Caco-2 (cell line): ENCODE data around the gene MLYCD. TPM values are rescaled to one million over a fixed set of nuclear protein-coding genes. Genes with fewer than 3 reads are reported as not detected.

ENCODE experiments used
- BruUV-seq: library from RNA; stranded (reverse); fragments of 400-500 nt; replicated peaks from 2 replicates; lab custom pipeline; 2021; lab: Mats Ljungman, UMichigan
- CTCF ChIA-PET: fragments of 300-600 bp; sonication (Branson Sonifier 250); formaldehyde crosslinking; loops from one replicate; lab custom pipeline; 2022; ENCODE audit warnings: antibody characterized with exemption; lab: Charles Lee
- POLR2A ChIA-PET: fragments of 300-600 bp; sonication (Branson Sonifier 250); formaldehyde crosslinking; loops from one replicate; lab custom pipeline; 2022; ENCODE audit warnings: antibody characterized with exemption; lab: Charles Lee
- DNase-seq, 2 experiments: peaks; one replicate each; pipeline versions ENCODE4 v3.0.0 to v3.0.0-alpha.2; 2020 to 2022
- H3K27me3 ChIP-seq: replicated peaks from 2 replicates; pipeline ENCODE4 v1.6.0; 2011; ENCODE audit warnings: low read length; ENCODE audit not compliant: control insufficient read depth, insufficient read depth
- H3K36me3 ChIP-seq: 2 replicates; pipeline ENCODE4 v1.5.1; 2011; ENCODE audit warnings: low read length; ENCODE audit not compliant: control insufficient read depth, insufficient read depth
- H3K4me1 ChIP-seq: fragments of 250-450 bp; sonication (Bioruptor Pico); 2 replicates; pipeline ENCODE4 v1.5.1; 2020; ENCODE audit warnings: mild to moderate bottlenecking
- H3K4me3 ChIP-seq: 2 replicates; pipeline ENCODE4 v1.5.1; 2011; ENCODE audit warnings: low read depth, mild to moderate bottlenecking, control low read depth, low read length
- H3K9me3 ChIP-seq: fragments of 250-450 bp; sonication (Bioruptor Pico); 2 replicates; pipeline ENCODE4 v1.5.1; 2020; ENCODE audit warnings: mild to moderate bottlenecking, moderate library complexity
- H3K27ac Mint-ChIP-seq: one replicate; pipeline ENCODE4 v1.8.0; 2022; ENCODE audit warnings: mixed read lengths; ENCODE audit not compliant: unreplicated experiment
- H3K27me3 Mint-ChIP-seq: one replicate; pipeline ENCODE4 v1.8.0; 2022; ENCODE audit warnings: mixed read lengths; ENCODE audit not compliant: insufficient read depth, unreplicated experiment
- H3K36me3 Mint-ChIP-seq: one replicate; pipeline ENCODE4 v1.8.0; 2022; ENCODE audit warnings: mild to moderate bottlenecking, mixed read lengths; ENCODE audit not compliant: insufficient read depth, unreplicated experiment
- H3K4me1 Mint-ChIP-seq: one replicate; pipeline ENCODE4 v1.8.0; 2022; ENCODE audit warnings: low read depth, mixed read lengths; ENCODE audit not compliant: unreplicated experiment
- H3K4me3 Mint-ChIP-seq: one replicate; pipeline ENCODE4 v1.8.0; 2022; ENCODE audit warnings: mild to moderate bottlenecking, moderate library complexity, mixed read lengths; ENCODE audit not compliant: unreplicated experiment
- H3K9me3 Mint-ChIP-seq: one replicate; pipeline ENCODE4 v1.8.0; 2022; ENCODE audit warnings: mixed read lengths; ENCODE audit not compliant: unreplicated experiment
- CTCF ChIP-seq, 2 experiments: fragments of 200-600 bp in 1 of 2; IDR thresholded peaks; 1 replicate in 1 of 2; 2 replicates in 1 of 2; pipeline versions ENCODE4 v1.5.1 to v1.8.0; 2011 to 2022; ENCODE audit warnings: antibody characterized with exemption in 1 of 2, control low read depth in 1 of 2, inconsistent platforms in 1 of 2, low read depth in 1 of 2, low read length in 1 of 2, mild to moderate bottlenecking in 1 of 2, moderate library complexity in 1 of 2; ENCODE audit not compliant: insufficient read depth in 1 of 2, severe bottlenecking in 1 of 2, unreplicated experiment in 1 of 2
- intact Hi-C: fragments of 100-400 bp; cut with micrococcal nuclease; formaldehyde crosslinking; loops from one replicate; pipeline ENCODE4 v1.10.0; 2022; ENCODE audit not compliant: unreplicated experiment
- total RNA-seq: library from RNA; stranded (reverse); gene quantifications from 2 replicates; pipeline ENCODE4 v1.2.3, GENCODE V29; 2022

The MLYCD gene
- total RNA-seq, 1 experiment from 2014 or later: 8.7 TPM

- H3K36me3 ChIP-seq: peaks cover 3% of the 10 kb centered on the region; the same call in 1 of the 2 replicates
- H3K36me3 Mint-ChIP-seq: peaks cover 51% of the 10 kb centered on the region
- H3K4me3 ChIP-seq: no peak overlapping the region
- H3K27me3 Mint-ChIP-seq: no peaks in the 10 kb centered on the region
- no peaks in the 10 kb centered on the region for H3K4me1 ChIP-seq
- intact Hi-C loops: no loop called here
- BruUV-seq: no TSS peak
- H3K27ac Mint-ChIP-seq: no peak overlapping the region
- ChIA-PET CTCF (no interaction called here), POLR2A (no interaction called here)
- H3K9me3 ChIP-seq: no peaks in the 10 kb centered on the region
- no peak overlapping the region for H3K4me3 Mint-ChIP-seq
- H3K27me3 ChIP-seq: no peaks in the 10 kb centered on the region
- no peaks in the 10 kb centered on the region for H3K9me3 Mint-ChIP-seq
- no peaks in the 10 kb centered on the region for H3K4me1 Mint-ChIP-seq
- no peak for DNase-seq
- no peak for TF ChIP-seq CTCF (IDR thresholded peaks at IDR 0.05; ENCODE audit: insufficient read depth in 1 of 2, low read depth in 1 of 2, low read length in 1 of 2, severe bottlenecking in 1 of 2, unreplicated experiment in 1 of 2)
Observed at GRCh38 chr16:83907631-83908250, 8.8 kb downstream of the MLYCD start.

GRCh38 chr16:83908798-83909197, 9.9 kb downstream of the MLYCD start:
- intact Hi-C loops: no loop called here
- no peaks in the 10 kb centered on the region for H3K9me3 Mint-ChIP-seq
- no peak for TF ChIP-seq CTCF (IDR thresholded peaks at IDR 0.05; ENCODE audit: insufficient read depth in 1 of 2, low read depth in 1 of 2, low read length in 1 of 2, severe bottlenecking in 1 of 2, unreplicated experiment in 1 of 2)
- no peak overlapping the region for H3K4me3 ChIP-seq
- H3K4me1 ChIP-seq: no peaks in the 10 kb centered on the region
- no peaks in the 10 kb centered on the region for H3K27me3 Mint-ChIP-seq
- no TSS peak for BruUV-seq
- no peak for DNase-seq
- no peak overlapping the region for H3K4me3 Mint-ChIP-seq
- H3K36me3 ChIP-seq: peaks cover 3% of the 10 kb centered on the region
- H3K27me3 ChIP-seq: no peaks in the 10 kb centered on the region
- H3K27ac Mint-ChIP-seq: no peak overlapping the region
- peaks cover 55% of the 10 kb centered on the region for H3K36me3 Mint-ChIP-seq
- ChIA-PET CTCF (no interaction called here), POLR2A (no interaction called here)
- no peaks in the 10 kb centered on the region for H3K4me1 Mint-ChIP-seq
- no peaks in the 10 kb centered on the region for H3K9me3 ChIP-seq

GRCh38 chr16:83911290-83911689, 12.4 kb downstream of the MLYCD start:
- no peaks in the 10 kb centered on the region for H3K4me1 Mint-ChIP-seq
- BruUV-seq: no TSS peak
- ChIA-PET POLR2A (no interaction called here), CTCF (interaction anchor here (0.8 kb wide), 1 partner anchor 15 kb away, joined by 3 read pairs; no protein-coding TSS in a partner anchor)
- H3K36me3 Mint-ChIP-seq: peaks cover 69% of the 10 kb centered on the region
- no peaks in the 10 kb centered on the region for H3K27me3 Mint-ChIP-seq
- Histone ChIP-seq H3K27me3 (no peaks in the 10 kb centered on the region), H3K36me3 (peaks cover 8% of the 10 kb centered on the region), H3K4me3 (no peak overlapping the region), H3K4me1 (no peaks in the 10 kb centered on the region), H3K9me3 (peaks cover 3% of the 10 kb centered on the region; the same call in 1 of the 2 replicates)
- H3K27ac Mint-ChIP-seq: no peak overlapping the region
- no peak for TF ChIP-seq CTCF (IDR thresholded peaks at IDR 0.05; ENCODE audit: insufficient read depth in 1 of 2, low read depth in 1 of 2, low read length in 1 of 2, severe bottlenecking in 1 of 2, unreplicated experiment in 1 of 2)
- H3K9me3 Mint-ChIP-seq: peaks cover 7% of the 10 kb centered on the region
- no peak for DNase-seq
- intact Hi-C loops: no loop called here
- H3K4me3 Mint-ChIP-seq: no peak overlapping the region
